ENCODE measurements around the gene VASN.

VASN gene

DNA sequence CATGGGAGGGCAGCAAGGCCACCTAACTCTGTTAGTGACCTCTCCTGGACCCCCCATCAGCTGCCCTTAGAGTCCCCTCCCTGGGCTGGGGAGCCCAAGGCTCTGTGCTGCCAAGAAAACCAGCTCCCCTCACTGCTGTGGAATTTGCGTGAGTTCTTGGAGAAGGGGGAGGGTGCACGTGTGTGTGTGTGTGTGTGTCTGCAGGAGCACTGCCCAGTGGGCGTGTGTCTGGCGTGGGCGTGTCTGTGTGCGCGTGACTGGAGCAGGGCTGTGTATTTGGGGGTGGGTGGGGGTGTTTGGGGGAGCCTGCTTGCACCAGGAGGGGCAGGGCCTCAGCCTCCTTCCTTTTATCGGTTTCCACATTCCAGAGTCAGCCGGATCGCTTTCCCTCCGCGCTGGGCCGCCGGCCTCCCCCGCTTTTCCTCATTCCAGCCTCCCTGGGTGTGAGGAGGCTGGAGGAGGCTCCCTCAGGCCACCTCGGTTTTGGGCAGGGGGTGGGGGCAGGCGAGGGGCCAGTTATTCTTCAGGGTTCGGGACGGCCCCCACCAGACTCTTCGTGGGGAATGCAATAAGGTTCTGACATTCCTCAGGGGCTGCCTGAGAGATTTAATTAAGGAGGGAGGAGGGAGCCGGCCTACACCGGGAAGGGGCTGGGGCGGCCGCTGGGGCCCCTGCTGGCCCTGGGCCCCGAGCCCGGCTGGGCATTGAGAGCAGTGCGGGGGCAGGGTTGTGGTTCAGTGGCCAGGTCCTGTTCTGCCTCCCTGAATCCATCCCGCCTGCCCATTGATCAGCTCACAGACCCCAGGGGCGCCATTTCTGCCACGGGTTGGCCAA lies 2.5 kb downstream of the VASN start:
- H3K4me2 ChIP-seq (ENCODE audit: low read length): no peak overlapping the region

GRCh38 chr16:4375717-4376116 lies 4.1 kb downstream of the VASN start:
- Histone ChIP-seq H3K9me3 (ENCODE audit: control insufficient read depth, insufficient read depth, low read length) (no peaks in the 10 kb centered on the region), H3K27ac (ENCODE audit: low read depth, low read length) (no peak overlapping the region), H3K4me1 (ENCODE audit: control insufficient read depth, low read length) (peaks cover 31% of the 10 kb centered on the region), H3F3A (ENCODE audit: control insufficient read depth, insufficient read depth) (no peaks in the 10 kb centered on the region), H3K9me2 (replicated peaks; ENCODE audit: control insufficient read depth, low read length) (no peaks in the 10 kb centered on the region), H4K20me1 (ENCODE audit: control insufficient read depth, insufficient read depth, low read depth, low read length) (peaks cover 14% of the 10 kb centered on the region), H3K27me3 (ENCODE audit: control insufficient read depth, low read length) (peaks cover 5% of the 10 kb centered on the region), H3K4me3 (ENCODE audit: low read length) (no peak overlapping the region), H3K79me2 (ENCODE audit: control insufficient read depth, low read length) (no peaks in the 10 kb centered on the region), H3K4me2 (ENCODE audit: low read length) (no peak overlapping the region), H3K36me3 (ENCODE audit: control insufficient read depth, low read length) (no peaks in the 10 kb centered on the region)
- TF ChIP-seq, protein P1, sequence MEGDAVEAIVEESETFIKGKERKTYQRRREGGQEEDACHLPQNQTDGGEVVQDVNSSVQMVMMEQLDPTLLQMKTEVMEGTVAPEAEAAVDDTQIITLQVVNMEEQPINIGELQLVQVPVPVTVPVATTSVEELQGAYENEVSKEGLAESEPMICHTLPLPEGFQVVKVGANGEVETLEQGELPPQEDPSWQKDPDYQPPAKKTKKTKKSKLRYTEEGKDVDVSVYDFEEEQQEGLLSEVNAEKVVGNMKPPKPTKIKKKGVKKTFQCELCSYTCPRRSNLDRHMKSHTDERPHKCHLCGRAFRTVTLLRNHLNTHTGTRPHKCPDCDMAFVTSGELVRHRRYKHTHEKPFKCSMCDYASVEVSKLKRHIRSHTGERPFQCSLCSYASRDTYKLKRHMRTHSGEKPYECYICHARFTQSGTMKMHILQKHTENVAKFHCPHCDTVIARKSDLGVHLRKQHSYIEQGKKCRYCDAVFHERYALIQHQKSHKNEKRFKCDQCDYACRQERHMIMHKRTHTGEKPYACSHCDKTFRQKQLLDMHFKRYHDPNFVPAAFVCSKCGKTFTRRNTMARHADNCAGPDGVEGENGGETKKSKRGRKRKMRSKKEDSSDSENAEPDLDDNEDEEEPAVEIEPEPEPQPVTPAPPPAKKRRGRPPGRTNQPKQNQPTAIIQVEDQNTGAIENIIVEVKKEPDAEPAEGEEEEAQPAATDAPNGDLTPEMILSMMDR (IDR thresholded peaks at IDR 0.05; ENCODE audit: low read depth, low read length, poor library complexity, severe bottlenecking): no peak
- no peak for TF ChIP-seq EZH2phosphoT487 (IDR thresholded peaks at IDR 0.05; ENCODE audit: borderline replicate concordance, low read length)

More for the DNA sequence above, 2.5 kb downstream of the VASN start:
- H3F3A ChIP-seq (ENCODE audit: control insufficient read depth, insufficient read depth): no peaks in the 10 kb centered on the region
- no peak overlapping the region for H3K4me3 ChIP-seq (ENCODE audit: low read length)
- no peaks in the 10 kb centered on the region for H3K9me3 ChIP-seq (ENCODE audit: control insufficient read depth, insufficient read depth, low read length)
- no peak for TF ChIP-seq EZH2phosphoT487 (IDR thresholded peaks at IDR 0.05; ENCODE audit: borderline replicate concordance, low read length)
- TF ChIP-seq, protein P1 (IDR thresholded peaks at IDR 0.05; ENCODE audit: low read depth, low read length, poor library complexity, severe bottlenecking): no peak
- H3K36me3 ChIP-seq (ENCODE audit: control insufficient read depth, low read length): no peaks in the 10 kb centered on the region
- H3K79me2 ChIP-seq (ENCODE audit: control insufficient read depth, low read length): no peaks in the 10 kb centered on the region
- H4K20me1 ChIP-seq (ENCODE audit: control insufficient read depth, insufficient read depth, low read depth, low read length): peaks cover 19% of the 10 kb centered on the region
- no peaks in the 10 kb centered on the region for H3K9me2 ChIP-seq (replicated peaks; ENCODE audit: control insufficient read depth, low read length)
- peaks cover 35% of the 10 kb centered on the region for H3K4me1 ChIP-seq (ENCODE audit: control insufficient read depth, low read length)
- H3K27me3 ChIP-seq (ENCODE audit: control insufficient read depth, low read length): peaks cover 5% of the 10 kb centered on the region
- H3K27ac ChIP-seq (ENCODE audit: low read depth, low read length): no peak overlapping the region

GRCh38 chr16:4376126-4376892 lies 4.7 kb downstream of the VASN start:
- H4K20me1 ChIP-seq (ENCODE audit: control insufficient read depth, insufficient read depth, low read depth, low read length): peaks cover 9% of the 10 kb centered on the region
- H3K27me3 ChIP-seq (ENCODE audit: control insufficient read depth, low read length): peaks cover 5% of the 10 kb centered on the region
- H3F3A ChIP-seq (ENCODE audit: control insufficient read depth, insufficient read depth): no peaks in the 10 kb centered on the region
- no peak for TF ChIP-seq EZH2phosphoT487 (IDR thresholded peaks at IDR 0.05; ENCODE audit: borderline replicate concordance, low read length)
- TF ChIP-seq, protein P1 (IDR thresholded peaks at IDR 0.05; ENCODE audit: low read depth, low read length, poor library complexity, severe bottlenecking): no peak
- H3K9me2 ChIP-seq (replicated peaks; ENCODE audit: control insufficient read depth, low read length): no peaks in the 10 kb centered on the region
- H3K9me3 ChIP-seq (ENCODE audit: control insufficient read depth, insufficient read depth, low read length): no peaks in the 10 kb centered on the region
- H3K4me1 ChIP-seq (ENCODE audit: control insufficient read depth, low read length): peaks cover 25% of the 10 kb centered on the region
- H3K4me3 ChIP-seq (ENCODE audit: low read length): no peak overlapping the region
- no peak overlapping the region for H3K4me2 ChIP-seq (ENCODE audit: low read length)
- H3K36me3 ChIP-seq (ENCODE audit: control insufficient read depth, low read length): no peaks in the 10 kb centered on the region
- H3K27ac ChIP-seq (ENCODE audit: low read depth, low read length): no peak overlapping the region
- no peaks in the 10 kb centered on the region for H3K79me2 ChIP-seq (ENCODE audit: control insufficient read depth, low read length)

Measured in DOHH2 (cell line).